Endothelial cell (in vitro differentiated cells): ENCODE measurements around the gene IL12RB2. TPM values are rescaled to one million over a fixed set of nuclear protein-coding genes. Genes with fewer than 3 reads are reported as not detected.
"Not testable (repeated sequence)": the region's sequence is repeated elsewhere in the genome, so short reads cannot be mapped to it uniquely, and the experiment has no call there.

Source experiments
- DNase-seq: peaks from one replicate; pipeline ENCODE4 v3.0.0; 2021; ENCODE audit warnings: low spot score
- H3K27ac Mint-ChIP-seq: one replicate; pipeline ENCODE4 v1.8.0; 2021; ENCODE audit warnings: mixed read lengths, inconsistent platforms; ENCODE audit not compliant: unreplicated experiment
- H3K27me3 Mint-ChIP-seq: one replicate; pipeline ENCODE4 v1.8.0; 2021; ENCODE audit warnings: mild to moderate bottlenecking, moderate library complexity, mixed read lengths, inconsistent platforms; ENCODE audit not compliant: unreplicated experiment
- H3K36me3 Mint-ChIP-seq: one replicate; pipeline ENCODE4 v1.8.0; 2021; ENCODE audit warnings: mild to moderate bottlenecking, low read depth, mixed read lengths, inconsistent platforms; ENCODE audit not compliant: unreplicated experiment
- H3K4me1 Mint-ChIP-seq: one replicate; pipeline ENCODE4 v1.8.0; 2021; ENCODE audit warnings: mild to moderate bottlenecking, mixed read lengths, inconsistent platforms; ENCODE audit not compliant: unreplicated experiment
- H3K4me3 Mint-ChIP-seq: one replicate; pipeline ENCODE4 v1.8.0; 2021; ENCODE audit warnings: mild to moderate bottlenecking, mixed read lengths, inconsistent platforms; ENCODE audit not compliant: unreplicated experiment
- H3K9me3 Mint-ChIP-seq: one replicate; pipeline ENCODE4 v1.8.0; 2021; ENCODE audit warnings: mixed read lengths, inconsistent platforms; ENCODE audit not compliant: unreplicated experiment
- CTCF ChIP-seq: fragments of 200-600 bp; sonication (generic); IDR thresholded peaks from one replicate; pipeline ENCODE4 v1.5.0; 2021; ENCODE audit warnings: antibody characterized with exemption; ENCODE audit not compliant: unreplicated experiment
- total RNA-seq: library from RNA; stranded (reverse); fragmentation: NEBNext Ultra II Directional; extraction: Animal tissue kit (Norgen Biotek cat#: 25700); gene quantifications from one replicate; pipeline ENCODE4 v1.2.1, GENCODE V29; 2021; ENCODE audit not compliant: unreplicated experiment

The IL12RB2 gene
- total RNA-seq, 1 donor from 2014 or later: 0.36 TPM

- Mint-ChIP-seq H3K36me3 (no peaks in the 10 kb centered on the region), H3K27ac (no peak overlapping the region), H3K9me3 (no peaks in the 10 kb centered on the region), H3K27me3 (peaks cover 5% of the 10 kb centered on the region), H3K4me1 (no peaks in the 10 kb centered on the region), H3K4me3 (no peak overlapping the region)
- no peak for DNase-seq
- no peak for TF ChIP-seq CTCF
Observed at GRCh38 chr1:67439277-67440029, 131.8 kb downstream of the IL12RB2 start.

GRCh38 chr1:67440339-67440738 is 132.7 kb downstream of the IL12RB2 start:
- peaks cover 5% of the 10 kb centered on the region for H3K27me3 Mint-ChIP-seq

GRCh38 chr1:67441183-67441582 is 133.5 kb downstream of the IL12RB2 start:
- peaks cover 1% of the 10 kb centered on the region for H3K4me1 Mint-ChIP-seq
- no peaks in the 10 kb centered on the region for H3K9me3 Mint-ChIP-seq
- TF ChIP-seq CTCF: no peak
- H3K27ac Mint-ChIP-seq: no peak overlapping the region
- no peak for DNase-seq
- no peaks in the 10 kb centered on the region for H3K36me3 Mint-ChIP-seq
- H3K4me3 Mint-ChIP-seq: no peak overlapping the region
- H3K27me3 Mint-ChIP-seq: peaks cover 5% of the 10 kb centered on the region

More at GRCh38 chr1:67440339-67440738, 132.7 kb downstream of the IL12RB2 start:
- H3K27ac Mint-ChIP-seq: no peak overlapping the region
- H3K9me3 Mint-ChIP-seq: no peaks in the 10 kb centered on the region
- no peaks in the 10 kb centered on the region for H3K36me3 Mint-ChIP-seq
- no peak overlapping the region for H3K4me3 Mint-ChIP-seq
- TF ChIP-seq CTCF: no peak
- no peaks in the 10 kb centered on the region for H3K4me1 Mint-ChIP-seq
- DNase-seq: no peak

- no peak overlapping the region for H3K27ac Mint-ChIP-seq
- TF ChIP-seq CTCF: no peak
- no peak for DNase-seq
- H3K4me3 Mint-ChIP-seq: no peak overlapping the region
- no peaks in the 10 kb centered on the region for H3K9me3 Mint-ChIP-seq
- peaks cover 8% of the 10 kb centered on the region for H3K4me1 Mint-ChIP-seq
- H3K27me3 Mint-ChIP-seq: peaks cover 5% of the 10 kb centered on the region
- no peaks in the 10 kb centered on the region for H3K36me3 Mint-ChIP-seq
Observed at GRCh38 chr1:67441739-67442281, 134.1 kb downstream of the IL12RB2 start.

- not testable (repeated sequence) for H3K4me3 Mint-ChIP-seq, H3K27ac Mint-ChIP-seq, H3K9me3 Mint-ChIP-seq, H3K27me3 Mint-ChIP-seq, H3K36me3 Mint-ChIP-seq, DNase-seq
- peaks cover 12% of the 10 kb centered on the region for H3K4me1 Mint-ChIP-seq
Observed at GRCh38 chr1:67446014-67446413, 138.3 kb downstream of the IL12RB2 start.

Other genes with a start within 250 kb of the IL12RB2 start
- not detected for gene C1orf141, start 172.9 kb upstream of the IL12RB2 start, total RNA-seq
- not detected for gene IL23R, start 141.4 kb upstream of the IL12RB2 start, total RNA-seq
- 169 TPM for gene SERBP1, start 122.5 kb downstream of the IL12RB2 start, total RNA-seq